GM19397 (cell line): ENCODE data around the gene PCID2.

Experiments
- ATAC-seq: cut with Tn5 transposase; IDR thresholded peaks from one replicate; pipeline ENCODE4 v1.9.1; 2021; ENCODE audit warnings: mild to moderate bottlenecking, moderate library complexity; ENCODE audit not compliant: unreplicated experiment

Gene PCID2

DNA sequence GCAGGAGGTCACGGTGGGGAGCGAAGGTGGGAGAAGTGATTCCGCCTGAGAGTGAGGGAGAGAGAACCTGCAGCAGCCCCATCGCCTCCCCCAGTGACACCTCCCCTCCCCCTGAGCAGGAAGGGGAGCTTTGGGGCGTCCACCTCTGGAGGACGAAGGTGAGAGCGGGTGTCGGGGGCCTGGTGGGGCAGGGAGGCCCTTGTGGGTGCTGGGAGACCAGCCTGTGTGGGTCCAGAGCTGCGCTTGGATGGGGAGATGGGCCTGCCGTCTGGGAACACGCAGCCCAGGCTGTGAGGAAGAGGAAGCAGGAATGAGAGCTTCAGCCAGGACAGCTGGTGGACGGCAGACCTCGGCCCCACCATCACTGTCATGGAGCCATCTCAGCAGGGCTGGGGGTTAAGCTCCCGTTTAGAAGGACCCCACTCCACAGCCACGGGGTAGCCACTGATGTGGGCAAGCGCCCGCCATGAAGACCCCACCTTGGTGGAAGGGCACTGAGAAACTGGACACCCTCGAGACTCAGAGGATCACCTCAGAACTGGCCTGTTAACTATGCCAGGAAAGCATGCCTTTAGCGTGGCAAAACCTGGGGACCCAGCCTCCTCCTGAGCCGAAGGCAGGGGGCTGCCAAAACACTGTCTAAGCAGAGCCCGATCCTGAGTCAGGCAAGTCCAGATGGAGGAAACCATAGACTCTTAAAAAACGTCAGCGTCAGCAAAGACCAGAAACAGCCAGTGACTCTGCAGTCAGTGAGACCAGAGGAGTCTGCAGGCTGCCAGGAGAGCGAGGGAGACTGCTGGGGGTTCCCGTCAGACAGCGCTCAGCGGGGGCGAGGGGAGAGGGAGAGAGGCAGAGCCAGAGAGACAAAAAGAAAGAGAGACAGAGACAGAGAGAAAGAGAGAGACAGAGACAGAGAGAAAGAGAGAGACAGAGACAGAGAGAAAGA lies 56.5 kb downstream of the PCID2 start:
- no peak for ATAC-seq

GRCh38 chr13:113150550-113151365 lies 57.7 kb downstream of the PCID2 start:
- no peak for ATAC-seq

DNA sequence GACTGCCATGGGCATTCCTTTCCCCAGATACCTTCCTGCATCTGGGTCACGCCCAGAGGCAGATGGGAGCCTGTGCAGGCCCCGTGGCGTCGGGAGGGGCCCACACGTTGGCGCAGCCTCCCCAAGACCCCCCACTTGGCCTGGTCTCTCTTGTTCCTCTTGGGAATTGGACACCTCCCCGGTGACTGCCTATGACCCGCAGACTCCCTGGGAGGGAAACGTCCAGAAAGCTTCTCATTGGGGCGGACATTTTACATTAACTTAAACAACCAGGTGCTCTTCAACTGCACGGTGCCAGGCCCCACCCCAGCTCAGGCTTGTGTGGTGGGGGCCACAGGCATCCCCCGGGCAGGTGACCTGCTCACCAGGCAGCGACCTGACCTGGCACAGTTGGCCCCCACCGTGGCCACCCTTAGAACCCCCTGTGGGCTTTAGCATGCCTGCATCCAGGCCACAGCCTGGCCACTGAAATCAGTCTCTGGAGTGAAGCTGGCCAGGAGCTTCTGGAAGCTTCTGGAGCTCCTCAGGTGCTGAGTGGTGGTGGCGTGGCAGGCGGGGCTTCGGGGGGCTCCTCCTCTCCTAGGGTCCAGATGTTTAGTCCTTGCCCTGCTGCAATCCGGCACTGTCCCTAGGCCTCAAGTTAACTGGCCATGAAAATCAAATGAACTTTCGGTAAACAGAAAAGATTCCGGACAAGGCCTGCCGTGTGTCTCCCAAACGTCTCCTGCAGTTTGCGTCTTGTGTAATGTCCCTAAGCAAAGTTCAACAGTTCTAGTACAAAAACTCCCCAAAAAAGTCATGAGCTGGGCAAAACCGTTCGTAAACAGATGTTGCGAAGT lies 58.5 kb downstream of the PCID2 start:
- ATAC-seq = no peak

GRCh38 chr13:113148940-113149503 lies 59.4 kb downstream of the PCID2 start:
- no peak for ATAC-seq

DNA sequence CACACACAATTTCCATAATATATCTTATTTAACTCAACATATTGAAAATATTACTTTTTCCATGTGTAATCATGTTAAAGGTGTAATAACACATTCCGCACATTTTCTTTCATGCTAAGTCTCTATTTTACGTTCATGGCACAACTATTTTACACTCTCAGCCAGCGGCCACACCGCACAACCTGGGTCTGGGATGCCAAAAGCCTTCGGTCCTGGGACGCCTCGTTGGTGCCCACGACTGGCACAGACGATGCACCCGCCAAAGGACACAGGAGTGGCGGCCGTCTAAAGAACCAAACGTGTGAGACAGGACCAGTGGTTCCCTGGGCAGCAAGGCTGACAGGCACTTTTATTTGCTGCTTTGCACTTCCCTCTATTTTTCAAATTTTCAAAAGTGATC lies 60.1 kb downstream of the PCID2 start:
- ATAC-seq = no peak

DNA sequence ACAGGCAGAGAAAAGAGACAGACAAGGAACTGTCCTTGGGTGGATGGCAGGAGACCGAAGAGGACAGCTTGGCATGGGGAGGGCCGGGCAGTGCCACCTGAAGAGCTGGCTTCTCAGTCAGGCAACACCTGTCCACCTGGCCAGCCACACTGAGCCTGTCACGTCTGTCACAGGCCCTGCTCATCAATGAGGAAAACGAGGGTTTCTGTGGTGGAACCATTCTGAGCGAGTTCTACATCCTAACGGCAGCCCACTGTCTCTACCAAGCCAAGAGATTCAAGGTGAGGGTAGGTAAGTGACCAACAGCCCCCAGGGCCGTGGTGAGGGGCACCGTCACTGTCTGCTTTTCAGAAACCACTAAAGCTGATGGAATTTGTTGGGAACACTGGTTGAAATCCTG lies 61.3 kb downstream of the PCID2 start:
- no peak for ATAC-seq

DNA sequence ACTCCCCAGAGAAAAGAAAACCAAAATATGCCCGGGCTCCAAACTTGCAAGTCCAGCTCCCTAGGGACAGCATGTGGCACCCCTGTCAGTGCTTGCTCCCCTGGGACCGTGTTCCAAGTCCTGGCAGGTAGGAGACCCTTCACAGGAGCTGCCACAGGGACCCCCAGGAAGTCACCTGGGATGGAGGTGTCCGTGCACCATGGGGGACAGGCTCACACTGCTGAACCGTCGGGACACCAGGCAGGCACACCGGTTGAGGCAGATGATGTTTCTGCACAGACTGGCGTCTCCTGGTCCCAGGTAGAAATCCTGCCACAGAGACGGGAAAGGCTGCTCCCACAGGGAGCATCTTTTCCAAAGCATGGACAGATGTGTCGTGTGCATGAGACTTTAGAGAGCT lies 61.7 kb downstream of the PCID2 start:
- ATAC-seq = no peak

GRCh38 chr13:113145911-113146598 lies 62.4 kb downstream of the PCID2 start:
- no peak for ATAC-seq

- no peak for ATAC-seq
Measured at GRCh38 chr13:113145496-113145895, 63.0 kb downstream of the PCID2 start.

- no peak for ATAC-seq
Measured at GRCh38 chr13:113144255-113144629, 64.2 kb downstream of the PCID2 start.

GRCh38 chr13:113143466-113144254 lies 64.8 kb downstream of the PCID2 start:
- no peak for ATAC-seq

GRCh38 chr13:113142876-113143275 lies 65.6 kb downstream of the PCID2 start:
- ATAC-seq = no peak

DNA sequence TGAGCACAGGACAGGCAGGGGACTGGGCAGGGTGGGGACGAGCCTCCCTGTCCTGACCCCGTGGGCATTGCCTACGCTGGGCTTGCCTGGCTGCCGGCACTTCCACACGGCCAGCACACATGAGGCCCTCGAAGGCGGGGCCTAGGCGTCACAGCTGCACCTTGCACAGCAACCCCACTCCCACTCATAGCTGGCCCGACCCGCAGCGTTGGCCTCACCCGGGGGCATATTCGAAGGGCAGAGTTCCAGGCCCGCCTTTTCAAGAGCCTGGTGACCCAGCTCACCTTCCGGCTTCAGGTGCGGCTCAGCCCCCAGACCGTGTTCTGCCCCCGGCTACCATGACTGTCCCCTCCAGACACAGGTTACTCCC lies 66.9 kb downstream of the PCID2 start:
- ATAC-seq = no peak

GRCh38 chr13:113140677-113141600 lies 67.5 kb downstream of the PCID2 start:
- ATAC-seq = no peak

DNA sequence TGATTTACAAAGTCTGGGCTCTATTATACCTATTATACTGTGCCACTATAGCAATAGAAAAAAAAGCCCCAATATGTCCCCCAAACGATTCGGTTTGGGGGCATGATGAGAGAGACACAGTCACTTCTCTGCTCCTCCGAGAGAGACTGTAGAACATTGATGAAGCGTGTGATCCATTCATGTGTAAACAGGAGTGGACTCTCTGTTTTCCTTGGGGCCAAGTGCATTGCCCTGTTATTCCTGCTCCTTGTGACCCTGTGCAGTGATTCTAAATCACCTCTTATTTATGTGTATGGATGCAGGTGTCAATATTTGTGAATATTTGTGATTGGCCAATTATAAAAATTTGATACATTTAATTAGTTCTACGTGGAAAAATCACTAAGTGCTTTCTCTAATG lies 68.9 kb downstream of the PCID2 start:
- no peak for ATAC-seq

DNA sequence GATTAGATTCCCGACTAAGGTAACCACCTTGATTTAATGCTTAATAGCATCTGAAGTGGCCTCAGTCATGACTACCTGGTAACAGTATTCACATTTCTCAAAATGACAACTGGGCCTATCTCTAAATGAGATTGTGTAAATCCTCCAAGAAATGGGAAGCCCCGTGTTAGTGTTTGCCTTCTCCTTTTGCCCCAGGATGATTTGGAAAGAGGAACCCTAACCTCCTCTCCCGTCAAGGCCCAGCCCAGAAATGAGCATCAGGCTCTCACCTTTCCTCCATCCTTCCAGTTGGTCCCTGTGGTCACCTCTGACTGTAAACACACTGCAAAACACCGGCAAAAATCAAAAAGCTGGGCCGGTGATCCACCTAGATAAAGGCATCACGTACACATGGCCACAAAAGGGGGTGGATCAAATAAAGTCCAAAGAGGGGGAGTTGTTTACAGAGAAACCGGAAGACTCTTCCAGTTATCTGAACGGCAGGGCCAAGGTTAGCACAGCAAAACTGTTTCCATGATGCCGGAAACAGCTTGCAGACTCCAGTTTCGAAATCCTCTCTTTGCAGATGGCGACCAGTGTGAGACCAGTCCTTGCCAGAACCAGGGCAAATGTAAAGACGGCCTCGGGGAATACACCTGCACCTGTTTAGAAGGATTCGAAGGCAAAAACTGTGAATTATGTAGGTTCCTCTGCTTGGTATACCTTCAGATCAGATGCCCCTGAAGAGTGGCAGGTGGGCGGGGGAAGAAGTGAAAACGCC lies 69.5 kb downstream of the PCID2 start:
- ATAC-seq = no peak

DNA sequence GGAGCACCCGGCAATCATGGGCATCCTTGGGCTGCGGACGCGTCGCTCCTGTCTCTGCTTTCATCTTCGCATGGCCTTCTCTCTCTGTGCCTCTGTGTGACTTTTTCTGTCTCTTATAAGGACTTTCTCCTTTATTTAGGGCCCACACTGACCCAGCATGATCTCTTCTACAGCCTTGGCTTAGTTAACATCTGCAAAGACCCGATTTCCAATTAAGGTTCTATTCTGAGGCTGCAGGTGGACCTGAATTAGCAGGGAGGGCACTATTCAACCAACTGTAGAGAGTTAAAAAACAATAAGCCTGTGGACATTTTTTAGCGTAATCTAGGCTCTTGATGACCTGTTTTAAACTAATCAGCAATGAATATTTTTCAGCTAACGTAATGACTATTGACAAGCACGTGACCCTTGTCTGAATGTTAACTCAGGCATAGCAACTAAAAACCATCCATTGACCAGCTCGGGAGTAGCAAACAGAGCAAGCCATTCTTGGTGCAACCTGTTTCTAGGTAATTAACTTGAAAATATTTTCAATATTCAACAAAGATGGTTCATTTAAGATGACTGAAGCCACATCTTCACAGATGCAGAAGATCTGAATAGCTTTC lies 70.7 kb downstream of the PCID2 start:
- no peak for ATAC-seq
